HepG2 (cell line): ENCODE results near the gene ADAMTS12. TPM values are rescaled to one million over a fixed set of nuclear protein-coding genes. Genes with fewer than 3 reads are reported as not detected.

Source experiments
- ATF5 ChIP-seq: sonication (generic); formaldehyde crosslinking; IDR thresholded peaks from 2 replicates; pipeline ENCODE4 v1.4.0; 2020; ENCODE audit warnings: mild to moderate bottlenecking, low read depth, missing genetic modification reagents
- RFX3 ChIP-seq: IDR thresholded peaks from 2 replicates; pipeline ENCODE4 v1.6.1; 2016; ENCODE audit warnings: missing biosample characterization, missing genetic modification reagents
- TRIM22 ChIP-seq: fragments of 450-650 bp; IDR thresholded peaks from 2 replicates; pipeline ENCODE4 v1.6.1; 2017
- ZFP82 ChIP-seq: sonication (generic); formaldehyde crosslinking; IDR thresholded peaks from 2 replicates; pipeline ENCODE4 v1.5.1; 2020; ENCODE audit warnings: mild to moderate bottlenecking, missing genetic modification reagents, borderline replicate concordance
- ZNF275 ChIP-seq: sonication (generic); formaldehyde crosslinking; IDR thresholded peaks from 2 replicates; pipeline ENCODE4 v1.8.0; 2022; ENCODE audit warnings: missing genetic modification reagents, mild to moderate bottlenecking, inconsistent platforms, borderline replicate concordance
- ZSCAN5A ChIP-seq: sonication (generic); formaldehyde crosslinking; IDR thresholded peaks from 2 replicates; pipeline ENCODE4 v1.8.0; 2022; ENCODE audit warnings: mild to moderate bottlenecking, missing genetic modification reagents, borderline replicate concordance
- polyA plus RNA-seq, 8 experiments: library from polyadenylated mRNA; depleted of rRNA in 3 of 8; stranded (reverse) in 7 of 8; unstranded in 1 of 8; fragments of >200 nt; fragmentation: Illumina TruSeq in 4 of 8; extraction: Trizol in 4 of 8; gene quantifications; 2 replicates each; pipeline versions ENCODE4 v1.2.1 to v1.2.3, GENCODE V29; 2011 to 2016; ENCODE audit warnings: low read depth in 4 of 8, missing spikeins in 1 of 8, mixed read lengths in 1 of 8; ENCODE audit not compliant: insufficient read depth in 1 of 8
- total RNA-seq, 5 experiments: library from RNA; depleted of rRNA; stranded (reverse); fragments of >200 nt; fragmentation: Illumina TruSeq; extraction: Trizol; gene quantifications; 2 replicates each; pipeline ENCODE4 v1.2.3, GENCODE V29; 2016; ENCODE audit warnings: low read depth in 1 of 5

ADAMTS12 gene
- total and polyA plus RNA-seq, 2 of the 13 experiments (the other 11 are each of a cell fraction or from before 2014, with no cell fraction given): 0.03 TPM; not detected in 1

- TF ChIP-seq RFX3 (CRISPR knock-in tag) (no peak), ZNF275 (CRISPR knock-in tag) (no peak), TRIM22 (no peak), ATF5 (CRISPR knock-in tag) (no peak), ZSCAN5A (CRISPR knock-in tag) (no peak), ZFP82 (CRISPR knock-in tag) (no peak)
These were observed 326.5 kb downstream of the ADAMTS12 start (continued) for GRCh38 chr5:33565324-33565723.
